ENCODE measurements around the gene BEAN1.

The BEAN1 gene

GRCh38 chr16:66481081-66481942 is 54.2 kb downstream of the BEAN1 start:
- TF ChIP-seq POLR2A (IDR thresholded peaks at IDR 0.05; ENCODE audit: low read depth, low read length) = no peak
- no peak for DNase-seq (ENCODE audit: insufficient read length, low spot score)
- no peak for FAIRE-seq

GRCh38 chr16:66481943-66482390 is 54.9 kb downstream of the BEAN1 start:
- DNase-seq (ENCODE audit: insufficient read length, low spot score) (no peak), FAIRE-seq (no peak)
- TF ChIP-seq POLR2A (IDR thresholded peaks at IDR 0.05; ENCODE audit: low read depth, low read length) = no peak

- FAIRE-seq (no peak), DNase-seq (ENCODE audit: insufficient read length, low spot score) (peak; percentile 77)
- no peak for TF ChIP-seq POLR2A (IDR thresholded peaks at IDR 0.05; ENCODE audit: low read depth, low read length)
Measured at GRCh38 chr16:66483689-66484452, 56.8 kb downstream of the BEAN1 start.

GRCh38 chr16:66484453-66485213 is 57.5 kb downstream of the BEAN1 start:
- DNase-seq (ENCODE audit: insufficient read length, low spot score) = no peak

GRCh38 chr16:66485376-66485775 is 58.3 kb downstream of the BEAN1 start:
- DNase-seq (ENCODE audit: insufficient read length, low spot score) (no peak), FAIRE-seq (no peak)
- no peak for TF ChIP-seq POLR2A (IDR thresholded peaks at IDR 0.05; ENCODE audit: low read depth, low read length)

More at GRCh38 chr16:66484453-66485213, 57.5 kb downstream of the BEAN1 start:
- no peak for TF ChIP-seq POLR2A (IDR thresholded peaks at IDR 0.05; ENCODE audit: low read depth, low read length)
- no peak for FAIRE-seq

- DNase-seq (ENCODE audit: insufficient read length, low spot score) (no peak), FAIRE-seq (no peak)
- no peak for TF ChIP-seq POLR2A (IDR thresholded peaks at IDR 0.05; ENCODE audit: low read depth, low read length)
Measured at GRCh38 chr16:66486199-66486772, 59.2 kb downstream of the BEAN1 start.

DNA sequence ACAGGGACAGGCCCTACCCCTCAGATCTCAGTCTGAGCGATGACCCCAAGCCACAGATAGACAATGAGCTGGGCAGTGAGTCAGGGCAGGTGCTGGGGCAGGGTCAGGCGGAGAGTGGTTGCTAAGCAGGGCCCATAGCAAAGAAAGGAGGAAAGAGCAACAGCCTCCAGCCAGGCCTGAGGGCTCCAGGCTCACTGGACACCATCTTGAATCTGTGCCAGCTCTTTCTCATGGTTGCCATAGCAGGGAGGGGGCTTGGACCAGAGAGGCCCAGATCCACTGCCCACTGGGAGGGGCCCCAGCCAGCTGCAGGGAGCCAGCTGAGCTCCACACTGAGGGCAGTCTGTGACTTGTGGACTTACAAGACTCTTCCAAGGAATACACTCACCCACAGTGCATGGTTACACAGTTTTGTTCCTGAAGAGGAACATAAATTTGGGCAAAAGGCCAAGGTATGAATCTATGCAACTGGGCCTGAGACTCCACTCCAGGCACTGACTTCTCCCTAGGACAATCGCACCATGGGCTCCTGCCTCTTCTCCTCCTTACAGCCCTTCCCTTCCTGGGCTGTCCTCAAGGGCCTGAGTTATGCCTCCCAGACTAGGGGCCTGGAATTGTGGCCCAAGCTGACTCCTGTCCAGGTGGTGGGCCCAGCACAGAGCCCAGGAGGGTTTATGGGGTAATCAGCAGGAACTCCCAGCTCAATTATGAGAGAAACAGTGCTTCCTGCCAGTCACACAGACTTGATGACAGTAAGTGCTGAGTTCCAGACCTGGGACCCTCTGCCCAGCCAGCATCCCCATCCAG is 59.9 kb downstream of the BEAN1 start:
- DNase-seq (ENCODE audit: insufficient read length, low spot score) = peak; percentile 50
- no peak for TF ChIP-seq POLR2A (IDR thresholded peaks at IDR 0.05; ENCODE audit: low read depth, low read length)
- no peak for FAIRE-seq

GRCh38 chr16:66487580-66488275 is 60.6 kb downstream of the BEAN1 start:
- DNase-seq (ENCODE audit: insufficient read length, low spot score) (no peak), FAIRE-seq (no peak)
- TF ChIP-seq POLR2A (IDR thresholded peaks at IDR 0.05; ENCODE audit: low read depth, low read length) = no peak

GRCh38 chr16:66488505-66488904 is 61.4 kb downstream of the BEAN1 start:
- FAIRE-seq (no peak), DNase-seq (ENCODE audit: insufficient read length, low spot score) (no peak)
- no peak for TF ChIP-seq POLR2A (IDR thresholded peaks at IDR 0.05; ENCODE audit: low read depth, low read length)

DNA sequence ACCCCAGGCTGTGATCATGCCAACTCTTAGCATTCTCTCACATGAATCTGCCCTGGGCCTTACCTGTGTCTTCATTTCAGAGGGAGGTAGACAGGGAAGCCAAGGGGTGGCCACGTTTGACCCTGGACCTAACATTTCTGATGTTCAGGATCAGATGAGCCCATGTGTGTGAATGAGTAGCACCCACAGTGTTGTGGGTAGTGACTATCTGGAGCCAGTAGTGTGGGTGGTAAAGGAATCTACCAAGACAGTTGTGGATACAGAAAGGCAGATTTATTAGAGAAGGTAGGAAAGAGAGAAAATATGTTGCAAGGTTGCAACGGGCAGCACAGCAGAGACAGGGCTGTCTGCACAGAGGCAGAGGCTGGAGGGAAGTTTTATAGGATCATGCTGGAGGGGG is 62.3 kb downstream of the BEAN1 start:
- FAIRE-seq (no peak), DNase-seq (ENCODE audit: insufficient read length, low spot score) (no peak)
- TF ChIP-seq POLR2A (IDR thresholded peaks at IDR 0.05; ENCODE audit: low read depth, low read length) = no peak

DNA sequence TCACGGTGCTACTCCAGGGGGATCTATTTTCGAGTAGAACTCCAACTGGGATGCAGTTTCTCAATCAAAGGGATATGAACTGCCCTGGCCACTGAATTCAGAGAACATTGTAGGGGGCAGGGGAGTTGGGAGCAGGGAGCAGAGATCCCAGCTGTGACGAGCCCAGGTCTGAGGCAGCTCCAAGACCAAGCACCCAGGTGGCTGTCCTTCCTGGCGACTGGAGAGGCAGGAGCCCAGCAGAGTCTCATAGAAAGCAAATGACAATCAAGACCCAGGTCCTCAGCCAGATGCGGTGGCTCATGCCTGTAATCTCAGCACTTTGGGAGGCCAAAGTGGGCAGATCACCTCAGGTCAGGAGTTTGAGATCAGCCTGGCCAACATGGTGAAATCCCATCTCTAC is 62.7 kb downstream of the BEAN1 start:
- FAIRE-seq (no peak), DNase-seq (ENCODE audit: insufficient read length, low spot score) (no peak)
- no peak for TF ChIP-seq POLR2A (IDR thresholded peaks at IDR 0.05; ENCODE audit: low read depth, low read length)

Measured in H54 (cell line).